ENCODE data around the gene CERKL.

The CERKL gene

DNA sequence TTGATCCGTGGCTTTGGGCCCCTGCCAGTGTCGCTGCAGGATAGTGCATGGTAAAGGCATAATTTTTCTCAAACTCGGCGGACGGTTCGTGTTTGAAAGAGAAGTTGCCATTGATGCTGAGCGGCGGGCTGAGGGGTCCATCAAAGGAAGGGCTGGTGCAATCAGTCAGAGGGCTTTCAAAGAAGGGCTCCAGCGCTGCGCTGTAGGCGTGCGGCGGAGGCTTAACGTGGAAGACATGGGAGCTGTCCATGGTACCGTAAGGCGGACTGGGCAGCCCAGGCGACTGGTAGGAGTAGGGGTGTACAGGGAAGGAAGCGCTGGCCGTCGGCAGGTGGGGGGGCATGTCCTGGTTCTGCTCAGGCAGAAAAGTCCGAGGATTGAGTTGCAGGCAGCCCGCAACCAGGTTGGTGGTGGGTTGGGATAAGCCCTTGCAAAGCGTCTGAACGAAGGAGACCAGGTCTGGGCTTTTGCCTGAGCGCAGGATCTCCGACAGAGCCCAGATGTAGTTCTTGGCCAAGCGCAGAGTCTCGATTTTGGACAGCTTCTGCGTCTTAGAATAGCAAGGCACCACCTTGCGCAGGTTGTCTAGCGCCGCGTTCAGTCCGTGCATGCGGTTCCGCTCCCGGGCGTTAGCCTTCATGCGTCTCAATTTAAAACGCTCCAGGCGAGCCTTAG lies 21.1 kb upstream of the CERKL start:
- no peak for DNase-seq

DNA sequence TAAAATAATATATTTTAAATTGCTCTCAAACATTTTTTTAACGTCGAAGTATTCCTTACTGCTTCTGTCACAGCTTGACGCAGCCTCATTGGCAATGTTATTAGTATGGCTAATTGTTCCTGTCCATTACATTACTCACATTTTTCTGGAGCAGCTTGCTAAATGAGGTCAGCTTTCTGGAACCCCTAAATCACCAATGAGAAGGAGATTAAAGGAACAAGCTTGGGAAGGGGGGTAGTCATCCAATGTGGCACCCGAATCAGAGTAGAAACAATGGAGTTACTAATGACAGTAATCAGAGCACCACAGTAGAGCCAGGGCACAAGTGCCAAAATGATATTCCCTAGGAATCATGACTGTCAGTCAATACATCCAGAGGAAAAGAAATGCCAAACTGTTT lies 18.3 kb upstream of the CERKL start:
- no peak for DNase-seq

- DNase-seq, result no peak
These were observed 17.6 kb upstream of the CERKL start for GRCh38 chr2:181674461-181674860.

- DNase-seq, result no peak
These were observed 16.3 kb upstream of the CERKL start for GRCh38 chr2:181673173-181673572.

- no peak for DNase-seq
These were observed 15.5 kb upstream of the CERKL start for GRCh38 chr2:181672255-181673008.

GRCh38 chr2:181670632-181671031 lies 13.7 kb upstream of the CERKL start:
- DNase-seq, result no peak

GRCh38 chr2:181667234-181667633 lies 10.3 kb upstream of the CERKL start:
- no peak for DNase-seq

DNA sequence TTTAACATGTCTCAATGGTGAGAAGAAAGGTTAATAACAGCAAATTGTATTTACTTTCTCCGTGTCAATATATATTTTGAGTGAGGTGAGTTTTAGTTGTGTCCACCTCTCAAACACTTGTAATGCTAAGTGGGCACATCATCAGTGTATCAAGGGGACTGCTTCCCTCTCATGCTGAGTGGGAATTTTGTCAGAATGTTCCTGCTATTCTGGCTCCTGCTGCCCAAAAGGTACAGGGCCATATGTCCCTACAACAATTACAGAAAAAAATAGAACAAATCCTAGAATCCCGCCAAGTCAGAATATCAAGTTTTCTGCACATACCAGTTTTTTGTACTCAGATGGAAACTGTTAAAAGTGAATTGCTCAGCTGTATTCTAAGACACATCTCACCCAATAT lies 5.4 kb upstream of the CERKL start:
- no peak for DNase-seq

GRCh38 chr2:181660181-181660580 lies 3.3 kb upstream of the CERKL start:
- DNase-seq, result no peak

- DNase-seq, result no peak
These were observed 1.5 kb upstream of the CERKL start for GRCh38 chr2:181658444-181658843.

DNA sequence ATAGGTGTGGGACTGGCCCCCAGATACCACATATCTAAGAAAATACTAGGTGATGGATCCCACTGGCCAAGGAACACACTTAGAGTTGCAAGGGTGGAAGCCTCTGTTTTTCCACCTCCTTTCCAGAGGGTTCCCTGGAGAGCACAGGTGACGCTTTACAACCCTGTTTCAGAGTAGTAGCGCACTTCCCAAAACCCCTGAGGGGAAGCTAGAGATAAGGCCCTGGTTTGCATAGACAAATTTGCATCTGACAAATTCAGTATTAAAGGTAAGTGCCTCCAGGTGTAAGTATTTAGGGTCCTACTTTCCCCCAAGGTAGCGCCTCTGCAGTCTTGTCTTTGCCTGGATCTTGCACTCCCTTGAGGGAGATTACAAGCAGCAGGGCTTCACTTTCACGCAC lies 474 bp upstream of the CERKL start:
- no peak for DNase-seq

DNA sequence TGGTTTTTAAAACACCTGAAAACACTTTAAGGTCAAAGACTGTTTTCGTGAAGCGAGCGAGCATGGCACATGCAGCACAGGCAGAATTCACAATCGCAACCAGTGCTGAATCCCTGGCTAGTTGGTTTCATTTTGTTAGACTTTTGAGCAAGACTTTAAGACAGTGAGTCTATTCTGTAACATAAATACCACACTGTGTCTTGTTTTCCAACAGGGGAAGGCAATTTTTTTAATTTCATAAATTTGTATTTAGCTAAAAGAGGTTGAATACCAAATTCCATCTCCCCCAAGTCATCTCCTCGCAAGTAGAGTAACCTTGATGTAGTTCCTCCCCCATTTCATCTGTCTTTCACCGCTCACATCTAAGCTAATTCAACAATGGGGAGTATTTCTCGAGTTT lies 1.4 kb downstream of the CERKL start:
- no peak for DNase-seq

- no peak for DNase-seq
These were observed 7.4 kb downstream of the CERKL start for GRCh38 chr2:181649436-181649979.

GRCh38 chr2:181648478-181649155 lies 8.3 kb downstream of the CERKL start:
- no peak for DNase-seq

GRCh38 chr2:181646415-181646987 lies 10.4 kb downstream of the CERKL start:
- no peak for DNase-seq

DNA sequence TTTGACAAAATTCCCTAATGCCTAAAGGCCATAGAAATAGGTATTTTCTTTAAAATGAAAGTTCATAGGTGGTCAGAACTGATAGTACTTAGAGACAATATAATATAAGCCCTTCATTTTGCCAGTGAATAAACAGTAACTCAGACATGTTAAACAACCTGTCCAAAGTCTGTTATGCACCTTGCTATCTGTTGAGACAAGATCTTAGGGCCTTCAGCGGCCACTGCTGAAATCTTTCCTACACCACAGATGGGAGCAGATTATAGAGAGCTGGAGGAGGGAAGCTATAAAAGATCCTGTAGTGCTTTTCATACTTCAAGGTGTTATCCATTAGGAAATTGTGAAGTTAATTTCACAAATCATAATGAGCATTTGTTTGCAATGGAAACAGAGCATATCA lies 13.8 kb downstream of the CERKL start:
- DNase-seq, result no peak

DNA sequence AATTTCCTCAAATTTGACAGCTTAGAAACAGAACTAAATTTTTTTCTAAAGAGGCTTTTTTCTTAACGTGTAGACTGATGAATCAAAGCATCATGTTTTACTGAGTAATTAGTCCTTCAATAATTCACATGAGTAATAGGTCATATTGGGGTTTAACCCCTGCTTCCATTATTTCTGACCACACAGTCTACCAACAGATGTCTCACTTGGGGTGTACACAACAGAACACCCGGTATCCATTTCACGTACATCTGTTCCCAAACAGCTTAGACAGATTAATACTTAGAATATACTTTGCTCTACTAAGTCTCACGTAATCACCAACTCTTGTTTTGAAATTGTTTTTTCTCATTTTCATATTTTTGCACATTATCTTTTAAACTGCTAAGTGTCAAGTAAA lies 14.8 kb downstream of the CERKL start:
- no peak for DNase-seq

DNA sequence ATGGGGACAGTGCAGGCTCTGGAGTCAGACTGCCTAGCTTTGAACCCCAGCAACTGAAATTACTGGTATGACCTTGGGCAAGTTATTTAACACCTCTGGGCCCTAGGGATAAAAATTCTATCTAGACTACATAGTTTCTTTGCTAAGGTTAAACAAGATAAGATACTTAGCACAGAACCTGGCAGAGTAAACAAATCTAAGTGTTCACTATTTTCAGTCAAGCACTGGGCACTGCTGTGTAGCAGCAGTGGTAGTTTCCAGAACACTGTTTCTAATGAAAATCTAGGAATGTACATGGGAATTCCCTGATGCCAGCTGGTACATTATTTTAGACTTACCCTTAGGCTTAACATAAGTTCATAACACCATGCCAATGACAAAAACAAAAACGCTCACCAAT lies 17.2 kb downstream of the CERKL start:
- DNase-seq, result no peak

DNA sequence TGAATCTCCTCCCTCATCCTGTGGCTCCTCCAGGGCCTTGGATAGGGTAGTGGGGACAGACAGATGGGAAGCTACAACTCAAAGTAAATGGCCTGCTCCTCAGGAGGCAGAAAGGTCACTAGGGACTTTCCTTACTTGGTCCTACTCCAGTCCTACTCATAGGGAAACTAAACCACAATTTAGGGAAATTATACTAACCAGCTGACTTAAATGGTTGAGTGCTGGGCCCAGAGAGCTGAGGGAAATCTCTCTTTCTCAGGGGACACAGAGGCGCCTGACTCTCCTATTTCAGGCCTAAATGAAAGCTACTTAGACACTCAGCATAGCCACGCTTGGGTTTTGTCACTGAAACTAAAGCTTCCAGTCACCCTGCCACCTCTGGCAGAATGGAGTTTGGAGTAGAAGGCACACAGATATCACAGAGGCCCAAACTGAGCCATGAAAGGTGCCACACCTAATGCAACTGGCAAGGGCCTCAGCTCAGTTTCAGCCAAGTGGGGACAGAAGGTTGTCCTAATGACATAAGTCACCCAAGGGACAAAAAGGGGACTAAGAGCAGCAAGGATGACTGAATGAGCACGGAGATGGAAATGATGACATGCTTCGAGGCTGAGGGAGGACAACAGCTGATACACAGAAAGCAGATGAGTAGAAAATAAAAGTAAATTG lies 24.0 kb downstream of the CERKL start:
- no peak for DNase-seq

DNA sequence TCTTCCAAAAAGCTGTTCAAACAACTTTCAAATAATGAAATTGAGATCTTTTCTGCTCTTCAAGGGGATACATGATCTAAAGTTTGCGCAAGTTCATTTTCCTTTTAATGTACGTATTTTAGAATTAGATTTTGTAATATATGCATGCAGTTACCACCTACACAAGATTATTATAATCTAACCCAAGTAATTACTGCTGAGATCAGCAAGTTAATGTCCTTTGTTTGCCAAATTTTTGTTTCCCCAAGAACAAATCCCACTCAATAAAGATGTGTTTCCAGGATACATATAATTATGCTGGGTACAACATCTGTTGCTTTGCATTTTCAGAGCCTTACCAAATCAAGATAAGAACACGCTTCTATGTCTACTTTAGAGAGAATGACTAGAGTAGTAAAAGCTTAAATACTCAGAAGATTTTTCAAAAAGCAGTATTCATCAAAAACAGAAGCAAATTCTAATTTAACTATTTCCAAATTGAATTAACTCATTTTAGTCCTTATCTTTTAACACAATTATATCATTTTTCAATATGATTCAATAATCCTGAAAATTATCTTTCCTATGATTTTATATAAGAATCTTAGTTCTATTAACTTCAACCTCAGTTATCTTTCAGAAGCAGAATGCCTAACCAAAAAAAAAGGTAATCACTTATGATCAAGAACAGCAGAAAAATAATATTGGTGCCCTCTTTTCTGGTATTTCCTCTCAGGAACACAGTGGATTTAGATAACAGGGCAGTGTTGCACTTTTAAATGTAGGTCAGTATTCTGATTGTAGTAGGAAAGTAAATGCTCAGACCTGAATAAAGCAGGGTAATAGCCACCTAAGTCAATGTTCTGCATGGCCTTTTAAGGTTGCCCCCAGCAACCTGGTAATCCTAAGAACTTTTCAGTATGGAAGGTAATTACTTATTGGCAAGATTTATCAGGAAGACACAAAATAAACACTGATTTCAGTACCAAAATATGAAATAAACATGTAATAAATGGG lies 28.0 kb downstream of the CERKL start:
- no peak for DNase-seq

DNA sequence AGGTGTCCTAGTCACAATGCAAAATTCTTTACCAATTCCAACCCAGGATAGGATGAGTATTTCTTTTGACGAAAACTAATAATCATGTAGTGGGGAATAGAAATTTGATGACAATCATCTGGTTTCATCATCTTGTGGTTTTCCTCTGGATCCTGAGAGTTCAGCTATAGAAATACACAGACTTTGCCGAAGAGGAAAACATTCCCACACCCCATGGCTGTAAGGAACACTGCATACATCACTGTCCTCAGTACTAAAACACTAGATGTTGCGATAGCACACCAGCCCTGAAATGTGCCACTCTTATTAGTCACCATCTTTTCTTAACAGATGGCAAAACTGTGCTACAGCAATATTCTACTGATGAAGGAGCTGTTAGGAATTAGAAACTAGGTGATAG lies 29.4 kb downstream of the CERKL start:
- DNase-seq, result no peak

GRCh38 chr2:181626671-181627070 lies 30.2 kb downstream of the CERKL start:
- no peak for DNase-seq

Measured in NCI-H226 (cell line).